ENCODE measurements around the gene SMAP1. TPM values are rescaled to one million over a fixed set of nuclear protein-coding genes. Genes with fewer than 3 reads are reported as not detected.
A peak's percentile ranks its signal among the peaks of the same experiment; 100 is the strongest.

Gene SMAP1
- total and polyA plus RNA-seq, 9 of the 15 experiments (the other 6 are each of a cell fraction or from before 2014, with no cell fraction given): 11.4 to 26.4 (median 15.5) TPM

DNA sequence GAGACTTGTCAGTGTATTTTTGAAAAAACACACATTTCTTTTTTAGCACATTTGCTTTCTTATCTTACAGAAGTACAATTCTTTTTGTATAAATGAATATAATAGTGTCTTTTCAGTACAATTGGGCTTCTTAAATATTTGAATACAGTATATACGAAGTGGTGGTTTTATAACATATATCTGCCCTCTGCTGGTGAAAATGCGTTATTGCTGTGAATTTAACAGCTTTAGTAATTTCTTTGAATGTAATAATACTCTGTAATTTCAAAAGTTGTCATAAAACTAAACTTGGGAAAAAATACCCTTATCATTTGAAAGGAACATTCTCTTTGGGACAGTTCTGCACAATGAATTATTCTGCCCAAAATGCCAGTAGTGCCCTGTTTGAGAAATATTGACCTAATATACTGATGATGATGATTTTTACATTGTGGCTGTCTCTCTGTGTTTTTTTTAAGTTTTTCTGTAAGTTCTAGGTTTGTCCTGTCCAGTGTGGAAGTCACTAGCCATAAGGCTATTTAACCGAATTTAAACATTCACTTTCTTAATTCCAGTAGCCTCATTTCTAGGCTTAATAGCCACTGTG is 19.0 kb downstream of the SMAP1 start (continued):
- TF ChIP-seq, protein P1, sequence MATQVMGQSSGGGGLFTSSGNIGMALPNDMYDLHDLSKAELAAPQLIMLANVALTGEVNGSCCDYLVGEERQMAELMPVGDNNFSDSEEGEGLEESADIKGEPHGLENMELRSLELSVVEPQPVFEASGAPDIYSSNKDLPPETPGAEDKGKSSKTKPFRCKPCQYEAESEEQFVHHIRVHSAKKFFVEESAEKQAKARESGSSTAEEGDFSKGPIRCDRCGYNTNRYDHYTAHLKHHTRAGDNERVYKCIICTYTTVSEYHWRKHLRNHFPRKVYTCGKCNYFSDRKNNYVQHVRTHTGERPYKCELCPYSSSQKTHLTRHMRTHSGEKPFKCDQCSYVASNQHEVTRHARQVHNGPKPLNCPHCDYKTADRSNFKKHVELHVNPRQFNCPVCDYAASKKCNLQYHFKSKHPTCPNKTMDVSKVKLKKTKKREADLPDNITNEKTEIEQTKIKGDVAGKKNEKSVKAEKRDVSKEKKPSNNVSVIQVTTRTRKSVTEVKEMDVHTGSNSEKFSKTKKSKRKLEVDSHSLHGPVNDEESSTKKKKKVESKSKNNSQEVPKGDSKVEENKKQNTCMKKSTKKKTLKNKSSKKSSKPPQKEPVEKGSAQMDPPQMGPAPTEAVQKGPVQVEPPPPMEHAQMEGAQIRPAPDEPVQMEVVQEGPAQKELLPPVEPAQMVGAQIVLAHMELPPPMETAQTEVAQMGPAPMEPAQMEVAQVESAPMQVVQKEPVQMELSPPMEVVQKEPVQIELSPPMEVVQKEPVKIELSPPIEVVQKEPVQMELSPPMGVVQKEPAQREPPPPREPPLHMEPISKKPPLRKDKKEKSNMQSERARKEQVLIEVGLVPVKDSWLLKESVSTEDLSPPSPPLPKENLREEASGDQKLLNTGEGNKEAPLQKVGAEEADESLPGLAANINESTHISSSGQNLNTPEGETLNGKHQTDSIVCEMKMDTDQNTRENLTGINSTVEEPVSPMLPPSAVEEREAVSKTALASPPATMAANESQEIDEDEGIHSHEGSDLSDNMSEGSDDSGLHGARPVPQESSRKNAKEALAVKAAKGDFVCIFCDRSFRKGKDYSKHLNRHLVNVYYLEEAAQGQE (IDR thresholded peaks at IDR 0.05; ENCODE audit: borderline replicate concordance): peak; percentile 73
- TF ChIP-seq, protein P1 (CRISPR knock-in tag; IDR thresholded peaks at IDR 0.05; ENCODE audit: low read depth): no peak
- TF ChIP-seq, protein P2, sequence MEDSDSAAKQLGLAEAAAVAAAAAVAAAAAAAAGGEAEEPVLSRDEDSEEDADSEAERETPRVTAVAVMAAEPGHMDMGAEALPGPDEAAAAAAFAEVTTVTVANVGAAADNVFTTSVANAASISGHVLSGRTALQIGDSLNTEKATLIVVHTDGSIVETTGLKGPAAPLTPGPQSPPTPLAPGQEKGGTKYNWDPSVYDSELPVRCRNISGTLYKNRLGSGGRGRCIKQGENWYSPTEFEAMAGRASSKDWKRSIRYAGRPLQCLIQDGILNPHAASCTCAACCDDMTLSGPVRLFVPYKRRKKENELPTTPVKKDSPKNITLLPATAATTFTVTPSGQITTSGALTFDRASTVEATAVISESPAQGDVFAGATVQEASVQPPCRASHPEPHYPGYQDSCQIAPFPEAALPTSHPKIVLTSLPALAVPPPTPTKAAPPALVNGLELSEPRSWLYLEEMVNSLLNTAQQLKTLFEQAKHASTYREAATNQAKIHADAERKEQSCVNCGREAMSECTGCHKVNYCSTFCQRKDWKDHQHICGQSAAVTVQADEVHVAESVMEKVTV (CRISPR knock-in tag; IDR thresholded peaks at IDR 0.05): peak; percentile 82
- TF ChIP-seq SP2 (IDR thresholded peaks at IDR 0.05; ENCODE audit: extremely low read depth, low read depth, low read length, poor library complexity, severe bottlenecking) (no peak), ZNF124 (CRISPR knock-in tag; IDR thresholded peaks at IDR 0.05) (no peak), ZNF3 (CRISPR knock-in tag; IDR thresholded peaks at IDR 0.05) (no peak), SMC3 (conservative IDR thresholded peaks at IDR 0.05; ENCODE audit: insufficient read depth, low read depth, low read length) (peak; percentile 49; the same call in 1 of the 2 replicates), L3MBTL2 (IDR thresholded peaks at IDR 0.05) (no peak), STAT5A (IDR thresholded peaks at IDR 0.05; ENCODE audit: borderline replicate concordance, low read length) (no peak)
- TF ChIP-seq, protein P3, sequence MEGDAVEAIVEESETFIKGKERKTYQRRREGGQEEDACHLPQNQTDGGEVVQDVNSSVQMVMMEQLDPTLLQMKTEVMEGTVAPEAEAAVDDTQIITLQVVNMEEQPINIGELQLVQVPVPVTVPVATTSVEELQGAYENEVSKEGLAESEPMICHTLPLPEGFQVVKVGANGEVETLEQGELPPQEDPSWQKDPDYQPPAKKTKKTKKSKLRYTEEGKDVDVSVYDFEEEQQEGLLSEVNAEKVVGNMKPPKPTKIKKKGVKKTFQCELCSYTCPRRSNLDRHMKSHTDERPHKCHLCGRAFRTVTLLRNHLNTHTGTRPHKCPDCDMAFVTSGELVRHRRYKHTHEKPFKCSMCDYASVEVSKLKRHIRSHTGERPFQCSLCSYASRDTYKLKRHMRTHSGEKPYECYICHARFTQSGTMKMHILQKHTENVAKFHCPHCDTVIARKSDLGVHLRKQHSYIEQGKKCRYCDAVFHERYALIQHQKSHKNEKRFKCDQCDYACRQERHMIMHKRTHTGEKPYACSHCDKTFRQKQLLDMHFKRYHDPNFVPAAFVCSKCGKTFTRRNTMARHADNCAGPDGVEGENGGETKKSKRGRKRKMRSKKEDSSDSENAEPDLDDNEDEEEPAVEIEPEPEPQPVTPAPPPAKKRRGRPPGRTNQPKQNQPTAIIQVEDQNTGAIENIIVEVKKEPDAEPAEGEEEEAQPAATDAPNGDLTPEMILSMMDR (IDR thresholded peaks at IDR 0.05 in 2 of 3, conservative IDR thresholded peaks at IDR 0.05 in 1 of 3; ENCODE audit: insufficient read depth in 2 of 3, low read depth in 1 of 3, low read length in 3 of 3): peak; percentile 31 to 81 (median 36); a peak in 3 of 6 replicates

Measured in K562 (cell line).